Spleen (tissue), 11 donors: Measurements from ENCODE around the gene IL33. TPM values are rescaled to one million over a fixed set of nuclear protein-coding genes. Genes with fewer than 3 reads are reported as not detected.

Experiments
- DNase-seq: peaks from one replicate; pipeline ENCODE4 v3.0.0-alpha.2; 2020
- H3K27ac ChIP-seq, 8 donors: fragments of 200-600 bp; sonication (generic) in 7 of 8; 1 replicate in 4 of 8; 2 replicates in 4 of 8; pipeline versions ENCODE4 v1.5.0 to v1.8.0; 2016 to 2021; ENCODE audit warnings: inconsistent platforms in 4 of 8, mild to moderate bottlenecking in 4 of 8, moderate library complexity in 1 of 8
- H3K27me3 ChIP-seq, 7 donors: fragments of 200-600 bp; sonication (generic) in 6 of 7; replicated peaks in 1 of 7; 1 replicate in 4 of 7; 2 replicates in 3 of 7; pipeline versions ENCODE4 v1.5.0 to v1.8.0; 2016 to 2021; ENCODE audit warnings: inconsistent platforms in 3 of 7, mild to moderate bottlenecking in 1 of 7
- H3K36me3 ChIP-seq, 6 donors: fragments of 200-600 bp; sonication (generic) in 5 of 6; 1 replicate in 4 of 6; 2 replicates in 2 of 6; pipeline versions ENCODE4 v1.5.0 to v1.8.0; 2016 to 2021; ENCODE audit warnings: inconsistent platforms in 2 of 6
- H3K4me1 ChIP-seq, 6 donors: fragments of 200-600 bp; sonication (generic) in 5 of 6; 1 replicate in 3 of 6; 2 replicates in 3 of 6; pipeline versions ENCODE4 v1.5.0 to v1.8.0; 2016 to 2021; ENCODE audit warnings: inconsistent platforms in 3 of 6
- H3K4me3 ChIP-seq, 8 donors: fragments of 200-600 bp; sonication (generic) in 7 of 8; 1 replicate in 4 of 8; 2 replicates in 4 of 8; pipeline versions ENCODE4 v1.5.0 to v1.8.0; 2016 to 2021; ENCODE audit warnings: inconsistent platforms in 4 of 8, mild to moderate bottlenecking in 4 of 8, moderate library complexity in 2 of 8
- H3K9me3 ChIP-seq, 8 donors: fragments of 200-600 bp; sonication (generic) in 7 of 8; 1 replicate in 4 of 8; 2 replicates in 4 of 8; pipeline versions ENCODE4 v1.5.0 to v1.8.0; 2016 to 2021; ENCODE audit warnings: inconsistent platforms in 4 of 8
- POLR2A ChIP-seq, 3 donors: fragments of 450-650 bp; IDR thresholded peaks; one replicate each; pipeline ENCODE4 v1.5.1; 2017; ENCODE audit warnings: antibody characterized with exemption in 3 of 3, mild to moderate bottlenecking in 1 of 3
- POLR2AphosphoS5 ChIP-seq, 3 donors: sonication (generic); formaldehyde crosslinking; IDR thresholded peaks; one replicate each; pipeline ENCODE4 v1.5.1; 2017; ENCODE audit warnings: antibody characterized with exemption in 3 of 3
- WGBS, 5 donors: extraction: QIAGEN DNeasy Blood & Tissue Kit in 3 of 5; methylation state at CpG; one replicate each; pipeline versions ENCODE4 v1.1.5 to v1.1.7; 2013 to 2018; 5-methylcytosine and 5-hydroxymethylcytosine counted together
- intact Hi-C: fragments of 100-400 bp; cut with DNase I; formaldehyde crosslinking; loops from one replicate; pipeline ENCODE4 v1.15.0; 2023; ENCODE audit warnings: low total_unique reads
- polyA plus RNA-seq, 3 donors: library from polyadenylated mRNA; stranded (reverse); fragments of 200-250 nt; gene quantifications; one replicate each; pipeline ENCODE4 v1.2.1, GENCODE V29; 2013
- total RNA-seq, 7 donors: library from RNA; depleted of rRNA in 3 of 7; stranded (reverse); fragments of >200 nt in 3 of 7; fragmentation: NEBNext Ultra II Directional in 4 of 7; extraction: Animal tissue kit (Norgen Biotek cat#: 25700) in 4 of 7; gene quantifications; one replicate each; pipeline versions ENCODE4 v1.1.0 to v1.2.1, GENCODE V29; 2016 to 2021
- TF ChIP-seq, protein P1 (sequence below), 11 experiments: fragments of 200-600 bp in 7 of 11; fragments of 450-650 bp in 4 of 11; sonication (generic) in 4 of 11; IDR thresholded peaks in 8 of 11; conservative IDR thresholded peaks in 3 of 11; 1 replicate in 7 of 11; 2 replicates in 4 of 11; pipeline versions ENCODE4 v1.4.0 to v1.8.0; 2016 to 2021; ENCODE audit warnings: antibody characterized with exemption in 11 of 11, inconsistent platforms in 4 of 11, mild to moderate bottlenecking in 1 of 11
- donor health status: healthy with polysubstance abuse.
- donor health status: DM: no; HTN: no; CAD: no; lungs with moderate emphysema.
- donor health status: DM: no; HTN: no; CAD: no.
- donor health status: Bipolar disorder and iron deficiency.
- donor health status: healthy.
- donor health status: DM: no; HTN: no; CAD: no.
- donor health status: DM: yes; HTN: yes; CAD: no.

Gene IL33
- total and polyA plus RNA-seq, 10 donors = 2.7 to 18.9 (median 11.2) TPM

DNA sequence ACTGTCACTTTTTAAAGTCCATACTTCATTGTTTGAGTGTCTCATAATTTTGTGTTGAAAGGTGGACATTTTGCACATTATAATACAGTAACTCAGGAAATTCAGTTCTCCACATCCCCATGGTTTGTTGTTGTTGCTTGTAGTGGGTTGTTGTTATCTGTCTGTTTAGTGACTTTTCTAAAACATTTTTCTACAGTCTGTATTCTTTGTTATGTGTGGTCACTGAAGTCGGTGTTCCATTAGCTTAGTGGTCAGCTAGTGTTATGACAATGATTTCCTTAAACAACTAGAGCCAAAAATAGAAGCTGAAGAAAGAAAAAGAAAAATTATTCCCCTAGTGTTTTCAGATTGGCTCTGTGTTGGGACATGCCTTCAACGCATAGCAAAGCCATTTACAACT is 5.6 kb upstream of the IL33 start:
- peaks cover 12 to 54% (median 44%) of the 10 kb centered on the region in 8 donors for H3K9me3 ChIP-seq
- H3K4me1 ChIP-seq = no peaks in the 10 kb centered on the region
- H3K27ac ChIP-seq = no peak overlapping the region
- TF ChIP-seq POLR2AphosphoS5 (IDR thresholded peaks at IDR 0.05) (no peak), POLR2A (IDR thresholded peaks at IDR 0.05) (no peak)
- TF ChIP-seq, protein P1, sequence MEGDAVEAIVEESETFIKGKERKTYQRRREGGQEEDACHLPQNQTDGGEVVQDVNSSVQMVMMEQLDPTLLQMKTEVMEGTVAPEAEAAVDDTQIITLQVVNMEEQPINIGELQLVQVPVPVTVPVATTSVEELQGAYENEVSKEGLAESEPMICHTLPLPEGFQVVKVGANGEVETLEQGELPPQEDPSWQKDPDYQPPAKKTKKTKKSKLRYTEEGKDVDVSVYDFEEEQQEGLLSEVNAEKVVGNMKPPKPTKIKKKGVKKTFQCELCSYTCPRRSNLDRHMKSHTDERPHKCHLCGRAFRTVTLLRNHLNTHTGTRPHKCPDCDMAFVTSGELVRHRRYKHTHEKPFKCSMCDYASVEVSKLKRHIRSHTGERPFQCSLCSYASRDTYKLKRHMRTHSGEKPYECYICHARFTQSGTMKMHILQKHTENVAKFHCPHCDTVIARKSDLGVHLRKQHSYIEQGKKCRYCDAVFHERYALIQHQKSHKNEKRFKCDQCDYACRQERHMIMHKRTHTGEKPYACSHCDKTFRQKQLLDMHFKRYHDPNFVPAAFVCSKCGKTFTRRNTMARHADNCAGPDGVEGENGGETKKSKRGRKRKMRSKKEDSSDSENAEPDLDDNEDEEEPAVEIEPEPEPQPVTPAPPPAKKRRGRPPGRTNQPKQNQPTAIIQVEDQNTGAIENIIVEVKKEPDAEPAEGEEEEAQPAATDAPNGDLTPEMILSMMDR (IDR thresholded peaks at IDR 0.05 in 8 of 11, conservative IDR thresholded peaks at IDR 0.05 in 3 of 11) = no peak
- H3K27me3 ChIP-seq = no peaks in the 10 kb centered on the region
- 75 to 87% (median 83%) methylated on average over 2 of the region's 2 CpGs for WGBS, 5 donors
- intact Hi-C loops = no loop called here
- no peak for DNase-seq
- no peaks in the 10 kb centered on the region for H3K36me3 ChIP-seq
- H3K4me3 ChIP-seq = no peak overlapping the region

- intact Hi-C loops = no loop called here
These were observed 2.8 kb upstream of the IL33 start for GRCh38 chr9:6212722-6213375.

DNA sequence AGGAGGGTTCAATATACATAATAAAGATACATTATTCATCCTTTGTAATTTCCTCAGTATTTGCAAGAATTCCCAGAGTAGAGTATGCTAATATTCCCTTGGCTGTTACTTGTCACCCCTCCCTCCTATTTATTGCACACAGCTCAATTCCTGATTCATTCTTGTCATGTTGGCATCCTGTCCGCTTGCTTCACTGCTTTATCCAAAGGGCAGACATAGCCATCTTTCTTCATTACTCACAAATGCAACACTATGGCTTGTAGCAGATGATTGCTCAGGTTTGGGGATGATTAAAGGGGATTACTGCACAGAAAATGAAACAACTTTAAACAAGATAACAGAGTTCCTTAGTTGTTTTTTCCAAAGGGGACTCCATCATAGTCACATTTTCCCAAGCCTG is 1.2 kb upstream of the IL33 start:
- H3K36me3 ChIP-seq = no peaks in the 10 kb centered on the region
- TF ChIP-seq POLR2AphosphoS5 (IDR thresholded peaks at IDR 0.05) = no peak
- TF ChIP-seq, protein P1 (IDR thresholded peaks at IDR 0.05 in 8 of 11, conservative IDR thresholded peaks at IDR 0.05 in 3 of 11) = no peak
- TF ChIP-seq POLR2A (IDR thresholded peaks at IDR 0.05) = no peak
- intact Hi-C loops = no loop called here
- H3K4me3 ChIP-seq = no peak overlapping the region
- H3K27ac ChIP-seq = no peak overlapping the region
- DNase-seq = no peak
- peaks cover 4 to 23% (median 18%) of the 10 kb centered on the region in 8 donors for H3K9me3 ChIP-seq
- no peaks in the 10 kb centered on the region for H3K27me3 ChIP-seq
- 78 to 97% (median 85%) methylated on average over 1 of the region's 1 CpG for WGBS, 5 donors
- peaks cover 0 to 13% (median 3%) of the 10 kb centered on the region in 6 donors for H3K4me1 ChIP-seq

More at GRCh38 chr9:6212722-6213375, 2.8 kb upstream of the IL33 start:
- H3K27me3 ChIP-seq = no peaks in the 10 kb centered on the region
- no peak for TF ChIP-seq POLR2AphosphoS5 (IDR thresholded peaks at IDR 0.05)
- no peak for TF ChIP-seq POLR2A (IDR thresholded peaks at IDR 0.05)
- TF ChIP-seq, protein P1 (IDR thresholded peaks at IDR 0.05 in 8 of 11, conservative IDR thresholded peaks at IDR 0.05 in 3 of 11) = no peak
- no peak for DNase-seq
- peaks cover 12 to 39% (median 33%) of the 10 kb centered on the region in 8 donors for H3K9me3 ChIP-seq
- H3K4me3 ChIP-seq = no peak overlapping the region
- no peak overlapping the region for H3K27ac ChIP-seq
- H3K4me1 ChIP-seq = peaks cover 0 to 7% (median 2%) of the 10 kb centered on the region in 6 donors
- WGBS, 5 donors = 83 to 92% (median 88%) methylated on average over 3 of the region's 3 CpGs
- H3K36me3 ChIP-seq = no peaks in the 10 kb centered on the region

DNA sequence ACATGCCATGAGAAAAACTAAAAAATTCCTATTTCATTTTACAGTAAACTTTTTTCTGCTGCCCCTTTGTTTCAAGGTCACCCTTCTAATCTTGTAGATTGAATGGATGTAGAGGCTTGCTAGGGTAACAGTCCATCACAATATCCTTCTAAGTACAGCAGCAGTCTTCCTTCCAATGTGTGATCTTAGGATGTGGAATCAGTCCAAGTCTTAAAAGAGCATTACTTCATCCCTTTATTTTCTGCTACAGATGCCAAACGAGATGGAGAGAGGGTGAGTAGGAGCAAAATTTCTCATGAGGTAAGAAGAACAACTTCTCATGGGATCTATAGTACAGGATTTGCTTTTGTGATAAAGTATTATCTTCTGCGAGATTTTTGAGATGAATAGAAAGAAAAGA is 704 bp upstream of the IL33 start:
- intact Hi-C loops = no loop called here
- H3K9me3 ChIP-seq = peaks cover under 1 to 19% (median 13%) of the 10 kb centered on the region in 8 donors
- WGBS, 5 donors = 48 to 77% (median 63%) methylated on average over 2 of the region's 2 CpGs
- no peak overlapping the region for H3K4me3 ChIP-seq
- peaks cover 0 to 18% (median 4%) of the 10 kb centered on the region in 6 donors for H3K4me1 ChIP-seq
- no peaks in the 10 kb centered on the region for H3K27me3 ChIP-seq
- H3K27ac ChIP-seq = peak overlapping the region in 2 of 8 donors; percentile 16 to 27
- DNase-seq = no peak
- no peak for TF ChIP-seq POLR2AphosphoS5 (IDR thresholded peaks at IDR 0.05)
- no peak for TF ChIP-seq POLR2A (IDR thresholded peaks at IDR 0.05)
- TF ChIP-seq, protein P1 (IDR thresholded peaks at IDR 0.05 in 8 of 11, conservative IDR thresholded peaks at IDR 0.05 in 3 of 11) = no peak
- no peaks in the 10 kb centered on the region for H3K36me3 ChIP-seq
